Esophagus squamous epithelium (tissue), 5 donors: ENCODE measurements around the gene IRS1. TPM values are rescaled to one million over a fixed set of nuclear protein-coding genes. Genes with fewer than 3 reads are reported as not detected.

ENCODE experiments used
- DNase-seq: peaks from one replicate; lab custom pipeline; 2025; lab: John Stamatoyannopoulos, UW
- H3K27ac ChIP-seq, 4 donors: fragments of 200-600 bp; sonication (generic); one replicate each; pipeline ENCODE4 v1.5.1; 2016 to 2019; ENCODE audit warnings: mild to moderate bottlenecking in 1 of 4
- H3K27me3 ChIP-seq, 4 donors: fragments of 200-600 bp; sonication (generic); 1 replicate in 3 of 4; 2 replicates in 1 of 4; pipeline versions ENCODE4 v1.5.1 to v1.6.0; 2017 to 2021; ENCODE audit warnings: antibody characterized with exemption in 1 of 4
- H3K36me3 ChIP-seq, 3 donors: fragments of 200-600 bp; sonication (generic); one replicate each; pipeline ENCODE4 v1.5.1; 2016 to 2019
- H3K4me1 ChIP-seq, 3 donors: fragments of 200-600 bp; sonication (generic); one replicate each; pipeline ENCODE4 v1.5.1; 2017 to 2019
- H3K4me3 ChIP-seq, 4 donors: fragments of 200-600 bp; sonication (generic); 1 replicate in 3 of 4; 2 replicates in 1 of 4; pipeline ENCODE4 v1.5.1; 2016 to 2019; ENCODE audit warnings: mild to moderate bottlenecking in 2 of 4, moderate library complexity in 1 of 4
- H3K9me3 ChIP-seq, 3 donors: fragments of 200-600 bp; sonication (generic); one replicate each; pipeline ENCODE4 v1.5.1; 2016 to 2019
- CTCF ChIP-seq, 6 experiments: fragments of 450-650 bp in 4 of 6; fragments of 200-600 bp in 2 of 6; sonication (generic) in 2 of 6; IDR thresholded peaks; one replicate each; pipeline ENCODE4 v1.5.1; 2016 to 2019; ENCODE audit warnings: antibody characterized with exemption in 6 of 6, mild to moderate bottlenecking in 4 of 6, moderate library complexity in 4 of 6
- POLR2A ChIP-seq, 4 donors: fragments of 450-650 bp; IDR thresholded peaks; one replicate each; pipeline ENCODE4 v1.6.1; 2017; ENCODE audit warnings: antibody characterized with exemption in 4 of 4, mild to moderate bottlenecking in 4 of 4, moderate library complexity in 3 of 4
- WGBS, 2 donors: methylation state at CpG; one replicate each; pipeline ENCODE4 v1.1.5; 2018; 5-methylcytosine and 5-hydroxymethylcytosine counted together
- intact Hi-C: fragments of 100-400 bp; cut with DNase I; formaldehyde crosslinking; loops from one replicate; pipeline ENCODE4 v1.15.0; 2022
- total RNA-seq, 4 donors: library from RNA; depleted of rRNA; stranded (reverse); fragments of >200 nt; gene quantifications; one replicate each; pipeline ENCODE4 v1.1.0, GENCODE V29; 2016
- donor health status: DM: yes; HTN: yes; CAD: no.

Gene IRS1
- total RNA-seq, 4 donors from 2014 or later, result 3.5 to 20.5 (median 14.2) TPM

GRCh38 chr2:226775032-226775509 is 24.5 kb downstream of the IRS1 start:
- TF ChIP-seq POLR2A (IDR thresholded peaks at IDR 0.05) (no peak), CTCF (IDR thresholded peaks at IDR 0.05) (no peak)
- Histone ChIP-seq H3K36me3 (peaks cover 0 to 5% (median 0%) of the 10 kb centered on the region in 3 donors), H3K9me3 (no peaks in the 10 kb centered on the region), H3K27ac (no peak overlapping the region), H3K4me3 (no peak overlapping the region), H3K27me3 (no peaks in the 10 kb centered on the region), H3K4me1 (peaks cover 0 to 29% (median 0%) of the 10 kb centered on the region in 3 donors)
- WGBS, 2 donors, result 96% methylated on average over 3 of the region's 3 CpGs
- DNase-seq, result no peak
- intact Hi-C loops, result no loop called here

- Histone ChIP-seq H3K27ac (no peak overlapping the region), H3K36me3 (peaks cover 0 to 5% (median 0%) of the 10 kb centered on the region in 3 donors), H3K9me3 (no peaks in the 10 kb centered on the region), H3K4me3 (no peak overlapping the region), H3K27me3 (no peaks in the 10 kb centered on the region), H3K4me1 (peaks cover 0 to 29% (median 0%) of the 10 kb centered on the region in 3 donors)
- DNase-seq, result no peak
- intact Hi-C loops, result no loop called here
- TF ChIP-seq POLR2A (IDR thresholded peaks at IDR 0.05) (no peak), CTCF (IDR thresholded peaks at IDR 0.05) (no peak)
- 24 to 25% methylated on average over 2 of the region's 2 CpGs for WGBS, 2 donors
These were observed 26.3 kb downstream of the IRS1 start for GRCh38 chr2:226773291-226773690.

GRCh38 chr2:226772389-226773179 is 27.0 kb downstream of the IRS1 start:
- TF ChIP-seq POLR2A (IDR thresholded peaks at IDR 0.05) (no peak), CTCF (IDR thresholded peaks at IDR 0.05) (no peak)
- intact Hi-C loops, result no loop called here
- H3K9me3 ChIP-seq, result no peaks in the 10 kb centered on the region
- no peaks in the 10 kb centered on the region for H3K27me3 ChIP-seq
- no peak overlapping the region for H3K27ac ChIP-seq
- H3K36me3 ChIP-seq, result peaks cover 0 to 5% (median 0%) of the 10 kb centered on the region in 3 donors
- no peak for DNase-seq
- H3K4me3 ChIP-seq, result no peak overlapping the region
- peaks cover 0 to 29% (median 0%) of the 10 kb centered on the region in 3 donors for H3K4me1 ChIP-seq
- 28 to 57% methylated on average over 3 of the region's 3 CpGs for WGBS, 2 donors

GRCh38 chr2:226771067-226771466 is 28.6 kb downstream of the IRS1 start:
- Histone ChIP-seq H3K36me3 (peaks cover 0 to 5% (median 0%) of the 10 kb centered on the region in 3 donors), H3K9me3 (no peaks in the 10 kb centered on the region), H3K4me1 (peaks cover 0 to 44% (median 0%) of the 10 kb centered on the region in 3 donors), H3K4me3 (no peak overlapping the region), H3K27me3 (no peaks in the 10 kb centered on the region), H3K27ac (no peak overlapping the region)
- TF ChIP-seq CTCF (IDR thresholded peaks at IDR 0.05) (no peak), POLR2A (IDR thresholded peaks at IDR 0.05) (no peak)
- intact Hi-C loops, result no loop called here
- DNase-seq, result no peak
- WGBS, 2 donors, result 53 to 86% methylated on average over 6 of the region's 6 CpGs
